Uterus (tissue), 4 donors: Measurements from ENCODE around the gene RARA. TPM values are rescaled to one million over a fixed set of nuclear protein-coding genes. Genes with fewer than 3 reads are reported as not detected.
"Not testable (repeated sequence)": the region's sequence is repeated elsewhere in the genome, so short reads cannot be mapped to it uniquely, and the experiment has no call there.

Source experiments
- DNase-seq, 2 donors: peaks; one replicate each; pipeline ENCODE4 v3.0.0-alpha.2; 2019 to 2020
- H3K27ac ChIP-seq, 2 donors: fragments of 200-600 bp; sonication (generic); 1 replicate in 1 of 2; 2 replicates in 1 of 2; pipeline ENCODE4 v1.5.1; 2016 to 2018
- H3K27me3 ChIP-seq, 2 donors: fragments of 200-600 bp; sonication (generic); one replicate each; pipeline ENCODE4 v1.5.1; 2018 to 2019; ENCODE audit warnings: control low read depth in 1 of 2
- H3K36me3 ChIP-seq, 2 donors: fragments of 200-600 bp; sonication (generic); one replicate each; pipeline ENCODE4 v1.5.1; 2019; ENCODE audit warnings: control low read depth in 1 of 2
- H3K4me1 ChIP-seq, 2 donors: fragments of 200-600 bp; sonication (generic); one replicate each; pipeline ENCODE4 v1.5.1; 2018 to 2019; ENCODE audit warnings: control low read depth in 1 of 2
- H3K4me3 ChIP-seq, 2 donors: fragments of 200-600 bp; sonication (generic); 1 replicate in 1 of 2; 2 replicates in 1 of 2; pipeline ENCODE4 v1.5.1; 2018 to 2019; ENCODE audit warnings: mild to moderate bottlenecking in 1 of 2
- H3K9me3 ChIP-seq, 2 donors: fragments of 200-600 bp; sonication (generic); one replicate each; pipeline ENCODE4 v1.5.1; 2019; ENCODE audit warnings: control low read depth in 1 of 2
- CTCF ChIP-seq, 4 experiments: fragments of 200-600 bp in 2 of 4; fragments of 450-650 bp in 2 of 4; sonication (generic) in 2 of 4; IDR thresholded peaks; one replicate each; pipeline ENCODE4 v1.5.1; 2016 to 2019; ENCODE audit warnings: antibody characterized with exemption in 4 of 4, mild to moderate bottlenecking in 2 of 4, moderate library complexity in 1 of 4
- POLR2A ChIP-seq, 2 donors: fragments of 450-650 bp; IDR thresholded peaks; one replicate each; pipeline ENCODE4 v1.6.1; 2016; ENCODE audit warnings: antibody characterized with exemption in 2 of 2, mild to moderate bottlenecking in 1 of 2, moderate library complexity in 1 of 2
- intact Hi-C: fragments of 100-400 bp; cut with DNase I; formaldehyde crosslinking; loops from one replicate; pipeline ENCODE4 v1.15.1; 2023; ENCODE audit warnings: low total_unique reads
- total RNA-seq, 4 donors: library from RNA; depleted of rRNA in 3 of 4; stranded (reverse); fragments of >200 nt in 3 of 4; gene quantifications; one replicate each; pipeline versions ENCODE4 v1.1.0 to v1.2.4, GENCODE V29; 2014 to 2023
- donor health status: DM: yes; HTN: yes; CAD: no.

RARA gene
- total RNA-seq, 4 donors from 2014 or later = 18.9 to 80.5 (median 46.3) TPM

- no peaks in the 10 kb centered on the region for H3K9me3 ChIP-seq
- H3K27ac ChIP-seq = peak overlapping the region in 1 of 2 donors; percentile 56
- no peak overlapping the region for H3K4me3 ChIP-seq
Measured at GRCh38 chr17:40298726-40299125, 10.3 kb upstream of the RARA start.

GRCh38 chr17:40299159-40299757 is 9.7 kb upstream of the RARA start:
- intact Hi-C loops, H3K4me3 ChIP-seq, H3K4me1 ChIP-seq, H3K36me3 ChIP-seq, H3K9me3 ChIP-seq, H3K27me3 ChIP-seq: not testable (repeated sequence)
- peak in 1 of 2 donors; percentile 6 for DNase-seq
- peak overlapping the region in 1 of 2 donors; percentile 56 for H3K27ac ChIP-seq

More at GRCh38 chr17:40298726-40299125, 10.3 kb upstream of the RARA start:
- intact Hi-C loops = no loop called here
- H3K36me3 ChIP-seq = no peaks in the 10 kb centered on the region
- TF ChIP-seq CTCF (IDR thresholded peaks at IDR 0.05) (no peak), POLR2A (IDR thresholded peaks at IDR 0.05) (no peak)
- H3K4me1 ChIP-seq = no peaks in the 10 kb centered on the region
- no peak for DNase-seq
- no peaks in the 10 kb centered on the region for H3K27me3 ChIP-seq

- Histone ChIP-seq H3K4me3 (no peak overlapping the region), H3K27ac (no peak overlapping the region), H3K36me3 (no peaks in the 10 kb centered on the region), H3K4me1 (no peaks in the 10 kb centered on the region), H3K9me3 (no peaks in the 10 kb centered on the region), H3K27me3 (no peaks in the 10 kb centered on the region)
- intact Hi-C loops = no loop called here
- DNase-seq = no peak
- TF ChIP-seq CTCF (IDR thresholded peaks at IDR 0.05) (no peak), POLR2A (IDR thresholded peaks at IDR 0.05) (no peak)
Measured at GRCh38 chr17:40301315-40301714, 7.7 kb upstream of the RARA start.

- TF ChIP-seq CTCF (IDR thresholded peaks at IDR 0.05) (peak; percentile 69 to 95 (median 82)), POLR2A (IDR thresholded peaks at IDR 0.05) (no peak)
- Histone ChIP-seq H3K4me1 (no peaks in the 10 kb centered on the region), H3K27me3 (no peaks in the 10 kb centered on the region), H3K9me3 (no peaks in the 10 kb centered on the region), H3K36me3 (no peaks in the 10 kb centered on the region), H3K4me3 (no peak overlapping the region), H3K27ac (peak overlapping the region; percentile 26 to 66)
- intact Hi-C loops = loop anchor here (2.0 kb wide), 1 partner anchor 52 kb away; no protein-coding TSS in a partner anchor
- peak; percentile 44 to 66 for DNase-seq
Measured at GRCh38 chr17:40303009-40303657, 5.8 kb upstream of the RARA start.

- Histone ChIP-seq H3K27ac (peak overlapping the region; percentile 57 to 66), H3K4me3 (no peak overlapping the region), H3K27me3 (no peaks in the 10 kb centered on the region), H3K9me3 (no peaks in the 10 kb centered on the region), H3K4me1 (no peaks in the 10 kb centered on the region), H3K36me3 (no peaks in the 10 kb centered on the region)
- TF ChIP-seq CTCF (IDR thresholded peaks at IDR 0.05) (no peak), POLR2A (IDR thresholded peaks at IDR 0.05) (no peak)
- intact Hi-C loops = loop anchor here (2.0 kb wide), 1 partner anchor 51 kb away; no protein-coding TSS in a partner anchor
- DNase-seq = peak; percentile 55 to 65
Measured at GRCh38 chr17:40303708-40304551, 5.0 kb upstream of the RARA start.

GRCh38 chr17:40304552-40304863 is 4.5 kb upstream of the RARA start:
- H3K9me3 ChIP-seq, H3K4me3 ChIP-seq, intact Hi-C loops, H3K36me3 ChIP-seq, H3K27me3 ChIP-seq, H3K4me1 ChIP-seq: not testable (repeated sequence)
- DNase-seq = peak in 1 of 2 donors; percentile 54
- peak overlapping the region; percentile 57 to 66 for H3K27ac ChIP-seq

GRCh38 chr17:40304866-40305265 is 4.1 kb upstream of the RARA start:
- not testable (repeated sequence) for H3K4me1 ChIP-seq

More at GRCh38 chr17:40304866-40305265, 4.1 kb upstream of the RARA start:
- H3K27ac ChIP-seq = peak overlapping the region; percentile 57 to 66
- H3K9me3 ChIP-seq, H3K36me3 ChIP-seq, H3K27me3 ChIP-seq, intact Hi-C loops, H3K4me3 ChIP-seq, DNase-seq: not testable (repeated sequence)
